NCI-H524 treated with DMSO at 0.1 percent for 48 hours (cell line): ENCODE results near the gene PDE3A.

Experiments used
- DNase-seq: peaks from one replicate; lab custom pipeline; 2025; lab: John Stamatoyannopoulos, UW

Gene PDE3A

DNA sequence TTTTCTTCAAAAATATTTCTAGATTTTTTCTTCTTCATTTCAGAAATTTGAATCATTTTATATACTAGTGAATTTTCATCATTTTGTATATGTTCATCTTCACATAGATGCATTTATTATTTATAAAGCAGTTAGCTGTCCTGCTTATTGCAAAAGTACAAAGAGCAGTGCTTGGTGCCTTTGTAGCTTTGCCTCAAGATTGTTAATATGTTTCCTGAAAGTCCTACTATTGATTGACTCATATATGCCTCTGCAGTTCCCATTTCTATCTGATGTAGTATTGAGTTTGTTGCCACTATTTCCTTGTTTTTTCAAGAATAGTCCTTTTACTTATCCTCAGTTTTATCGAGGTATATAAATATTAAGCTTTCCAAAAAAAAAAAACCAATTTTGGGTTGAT lies 89.7 kb downstream of the PDE3A start:
- no peak for DNase-seq

DNA sequence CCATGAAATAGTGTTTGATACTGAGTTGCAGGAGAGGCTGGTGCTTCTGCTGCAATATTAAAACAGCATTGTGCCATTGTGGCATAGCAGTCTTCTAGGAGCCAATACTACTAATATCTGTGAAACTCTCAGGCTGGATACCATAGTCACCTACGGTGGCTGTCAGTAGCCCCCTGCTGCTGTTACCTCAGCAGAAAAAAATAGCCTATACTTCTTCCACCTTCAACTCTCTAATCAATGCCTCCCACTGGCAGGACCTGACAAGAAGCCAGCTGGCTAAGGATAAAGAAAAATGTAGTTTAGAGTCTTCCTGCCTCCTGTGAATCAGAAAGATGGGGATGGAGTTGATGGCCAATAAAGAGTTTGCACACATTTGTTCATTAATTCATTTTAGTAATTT lies 91.6 kb downstream of the PDE3A start:
- DNase-seq: no peak

DNA sequence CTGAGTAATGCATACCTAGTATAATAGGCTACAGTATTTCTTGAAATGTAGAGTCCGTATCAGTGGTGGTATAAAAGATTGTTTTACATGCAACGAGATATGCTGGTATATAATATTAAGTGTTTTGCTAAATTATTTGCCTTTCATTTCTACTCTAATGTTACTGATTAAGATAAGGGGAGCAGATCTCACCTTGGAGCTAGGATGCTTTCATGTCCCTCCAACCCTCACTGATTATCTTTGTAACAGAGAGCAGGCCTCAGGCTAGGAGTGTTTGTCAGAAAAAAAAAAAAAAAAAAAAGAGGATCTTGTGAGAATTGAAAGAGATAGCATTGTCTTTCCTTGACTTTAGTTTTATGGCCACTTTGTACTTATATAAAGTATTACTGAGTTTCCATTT lies 92.6 kb downstream of the PDE3A start:
- DNase-seq: no peak

DNA sequence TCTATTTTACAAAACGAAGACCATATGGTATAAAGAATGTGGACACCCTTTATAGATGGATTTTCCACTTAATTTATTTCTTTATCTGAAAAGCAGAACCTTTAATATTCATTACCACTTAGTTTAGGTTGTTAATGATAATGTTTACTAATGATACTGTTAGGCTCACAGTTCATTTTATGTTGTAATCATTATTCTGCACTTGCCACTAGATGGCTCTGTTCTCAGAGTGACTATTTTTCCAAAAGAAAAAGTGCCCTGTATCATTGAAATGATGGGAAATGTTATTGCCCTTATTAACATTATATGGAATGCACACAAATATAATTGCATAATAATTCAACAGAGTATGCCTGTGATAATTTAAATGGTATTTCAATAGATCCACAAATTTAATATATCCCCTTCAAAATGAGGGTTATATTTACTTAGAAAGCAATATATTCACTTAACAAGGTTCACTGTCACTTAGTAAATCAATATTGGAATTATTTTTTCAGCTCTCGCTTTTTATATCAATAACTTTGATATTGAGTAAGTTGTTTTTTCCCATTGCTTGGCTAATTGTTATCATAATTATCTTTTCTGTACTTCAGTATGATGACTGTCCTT lies 95.7 kb downstream of the PDE3A start:
- no peak for DNase-seq

DNA sequence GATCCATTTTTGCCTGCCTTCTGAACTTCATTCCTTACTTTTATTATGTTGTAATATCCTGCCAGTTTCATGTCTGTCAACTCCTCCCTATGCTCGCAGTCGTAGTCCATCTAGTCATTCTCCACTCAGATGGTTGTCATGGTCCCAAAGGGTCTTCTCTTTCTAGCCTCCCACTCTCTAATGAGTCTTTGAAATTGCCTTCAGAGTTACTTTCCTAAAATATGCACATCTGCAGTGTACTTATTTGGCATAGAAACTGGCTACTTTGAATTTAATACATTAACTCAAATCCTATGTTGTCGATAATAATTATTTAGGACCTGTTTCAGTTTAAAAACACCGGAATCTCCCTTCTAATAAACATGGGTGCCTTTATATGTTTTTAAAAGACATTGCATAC lies 101.0 kb downstream of the PDE3A start:
- DNase-seq: no peak

DNA sequence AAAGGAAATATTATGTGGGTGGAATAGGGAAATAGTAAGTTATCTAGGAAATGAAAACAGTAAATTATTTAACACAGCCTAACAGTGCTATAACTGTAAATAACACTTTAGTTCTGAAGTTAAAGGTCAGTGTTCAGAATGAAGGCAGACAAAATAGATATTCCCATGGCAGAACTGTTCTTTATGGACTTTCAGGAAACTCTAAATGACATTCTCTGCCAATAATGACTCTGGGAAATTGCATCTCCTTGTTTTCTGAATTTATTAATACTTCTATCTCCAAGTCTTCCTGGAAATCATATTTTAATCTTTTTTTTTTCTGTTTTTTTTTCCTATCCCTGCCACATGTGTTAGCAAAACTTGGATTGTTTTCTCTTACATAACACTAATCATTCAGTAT lies 101.4 kb downstream of the PDE3A start:
- DNase-seq: no peak

DNA sequence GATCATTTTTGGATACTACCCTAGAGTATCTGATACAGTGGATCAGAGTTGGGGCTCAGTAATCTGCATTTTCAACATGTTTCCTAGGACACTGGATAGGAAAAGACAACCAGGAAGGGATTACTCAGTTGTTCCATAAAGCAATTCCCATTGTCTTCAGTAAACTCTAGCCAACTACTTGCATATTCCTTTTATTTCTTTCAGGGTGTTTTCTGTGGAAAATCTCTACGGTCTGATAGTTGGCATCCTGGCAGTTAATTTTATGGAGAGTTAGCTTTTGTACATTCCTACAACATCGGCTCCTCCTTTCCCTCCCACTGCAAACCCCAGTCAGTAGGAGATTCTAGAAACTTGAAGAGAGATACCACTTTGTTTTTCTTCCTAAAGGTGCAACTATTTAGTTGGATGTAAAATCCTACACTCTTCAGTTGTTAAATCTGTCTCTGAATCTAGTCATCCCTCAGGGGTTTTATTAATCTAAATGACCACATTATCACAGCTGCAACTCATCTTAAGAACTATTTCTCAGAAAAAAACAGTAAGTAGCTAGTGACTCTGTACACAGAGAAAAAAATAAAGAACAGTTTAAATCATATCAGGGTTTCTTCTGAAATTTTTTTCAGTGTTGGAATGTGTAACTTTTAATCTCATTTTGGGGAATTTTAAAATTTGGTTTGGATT lies 103.9 kb downstream of the PDE3A start:
- DNase-seq: no peak

DNA sequence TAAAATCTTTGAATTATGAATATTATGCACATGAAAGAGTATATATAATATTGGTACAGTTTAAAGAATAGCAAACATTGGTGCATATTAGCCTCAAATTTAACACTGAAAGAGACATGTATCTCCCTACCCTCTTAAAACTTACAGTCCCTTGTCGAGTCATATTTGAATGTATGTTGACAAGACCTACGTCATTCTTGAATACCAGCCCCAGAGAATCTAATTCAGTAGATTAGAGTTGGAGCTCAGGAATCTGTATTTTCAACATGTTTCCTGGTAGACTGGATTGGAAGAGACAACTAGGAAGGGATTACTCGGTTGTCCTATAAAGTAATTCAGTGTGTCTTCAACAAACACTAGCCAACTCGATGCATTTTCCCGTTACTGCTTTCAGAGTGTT lies 104.8 kb downstream of the PDE3A start:
- DNase-seq: no peak

DNA sequence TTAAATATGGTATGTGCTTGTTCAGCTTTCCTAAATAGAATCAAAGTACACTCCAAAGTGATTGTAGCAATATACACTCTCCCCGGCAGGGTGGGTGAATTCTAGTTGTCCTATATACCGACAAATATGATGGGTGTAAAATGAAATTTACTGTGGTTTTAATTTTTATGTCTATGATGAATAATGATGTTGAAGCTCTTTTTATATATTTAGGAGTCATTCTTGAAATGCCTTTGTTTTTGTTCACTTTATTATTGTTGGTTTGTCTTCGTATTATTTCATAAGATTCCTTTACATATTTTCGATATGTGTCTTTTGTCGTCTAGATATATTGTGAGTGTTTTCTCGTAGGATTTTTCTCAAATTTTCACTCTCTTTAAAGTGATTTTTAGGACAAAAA lies 105.7 kb downstream of the PDE3A start:
- DNase-seq: no peak

DNA sequence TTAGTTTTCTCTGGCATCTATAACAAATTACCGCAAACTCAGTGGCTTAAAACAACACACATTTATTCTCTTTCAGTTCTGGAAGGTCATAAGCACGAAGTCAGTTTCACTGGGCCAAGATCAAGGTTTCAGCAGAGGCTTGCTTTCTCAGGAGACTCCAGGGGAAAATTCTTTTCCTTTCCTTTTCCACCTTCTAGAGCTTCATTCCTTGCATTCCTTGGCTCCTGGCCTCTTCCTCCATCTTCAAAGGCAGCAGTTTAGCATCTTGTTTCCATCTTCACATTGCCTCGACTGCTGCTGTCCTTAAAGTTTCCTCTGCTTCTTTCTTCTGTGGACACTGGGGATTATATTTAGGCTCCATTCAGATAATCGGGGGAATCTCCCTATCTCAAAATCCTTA lies 106.1 kb downstream of the PDE3A start:
- no peak for DNase-seq

DNA sequence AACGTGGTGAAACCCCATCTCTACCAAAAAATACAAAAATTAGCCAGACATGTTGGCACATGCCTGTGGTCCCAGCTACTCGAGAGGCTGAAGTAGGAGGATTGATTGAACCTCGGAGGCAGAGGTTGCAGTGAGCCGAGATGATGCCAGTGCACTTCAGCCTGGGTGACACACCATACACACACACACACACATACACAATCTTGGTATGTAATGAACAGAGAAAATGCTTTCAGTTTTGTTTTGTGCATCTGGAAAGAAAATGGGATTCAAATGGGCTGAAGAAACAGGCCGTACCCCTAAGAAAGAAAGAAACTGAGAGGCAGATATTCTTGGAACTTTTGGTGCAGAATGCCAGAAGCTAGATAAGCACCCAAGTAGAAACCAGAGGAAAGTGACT lies 107.2 kb downstream of the PDE3A start:
- no peak for DNase-seq

DNA sequence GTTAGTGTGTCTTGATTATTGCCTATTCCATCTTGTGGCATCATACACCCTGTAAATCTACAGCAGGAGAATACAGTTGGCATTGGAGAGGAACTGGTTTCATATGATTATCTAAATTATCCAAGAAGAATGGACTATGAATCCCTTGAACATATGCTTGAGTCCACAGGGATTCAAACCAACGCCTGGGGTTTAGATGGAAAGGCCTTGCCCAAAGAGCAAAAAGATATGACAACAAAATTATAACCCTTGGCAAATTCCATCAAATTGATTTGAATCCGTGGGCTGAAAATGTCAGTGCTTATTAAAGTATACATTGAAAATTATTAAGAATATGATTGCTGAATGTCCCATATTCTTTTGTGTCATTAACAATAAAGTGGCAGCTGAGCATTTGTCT lies 108.2 kb downstream of the PDE3A start:
- DNase-seq: no peak

DNA sequence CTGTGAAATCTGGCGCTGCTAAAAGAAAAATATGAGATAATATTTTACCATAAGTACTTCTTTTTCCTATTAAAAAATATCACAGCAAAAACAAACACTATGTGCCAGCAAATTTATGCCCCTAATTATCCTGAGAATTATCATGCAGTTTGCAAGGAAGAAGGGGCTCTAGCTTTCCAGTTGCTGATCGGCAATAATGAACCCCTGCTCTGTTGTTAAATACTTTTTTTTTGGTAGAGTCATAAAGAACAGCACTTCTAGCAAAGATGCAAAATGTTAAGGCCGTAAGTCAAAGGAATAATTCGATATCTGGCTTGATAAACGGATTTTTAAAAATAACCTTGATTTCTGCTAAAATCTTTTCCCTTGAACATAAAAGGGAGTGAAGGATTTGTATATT lies 108.9 kb downstream of the PDE3A start:
- no peak for DNase-seq

DNA sequence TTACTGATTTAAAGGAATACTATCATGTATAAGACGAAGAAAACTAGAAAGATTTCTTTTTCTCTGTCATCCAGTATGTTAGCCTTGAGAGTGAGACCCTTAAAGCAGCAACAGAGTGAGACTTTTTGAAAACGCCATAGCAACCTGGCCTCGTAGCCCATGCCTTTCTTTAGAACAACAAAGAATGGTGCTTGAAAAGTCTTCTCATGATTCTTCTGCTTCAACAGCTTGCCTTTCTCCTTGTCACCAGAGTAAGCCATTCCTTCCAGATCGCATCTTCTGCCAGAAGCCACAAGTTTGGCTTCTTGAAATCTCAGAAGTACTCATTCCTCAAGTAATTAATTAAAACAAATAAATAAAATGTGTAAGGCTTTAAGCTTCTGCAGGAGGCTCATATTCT lies 109.3 kb downstream of the PDE3A start:
- DNase-seq: no peak

DNA sequence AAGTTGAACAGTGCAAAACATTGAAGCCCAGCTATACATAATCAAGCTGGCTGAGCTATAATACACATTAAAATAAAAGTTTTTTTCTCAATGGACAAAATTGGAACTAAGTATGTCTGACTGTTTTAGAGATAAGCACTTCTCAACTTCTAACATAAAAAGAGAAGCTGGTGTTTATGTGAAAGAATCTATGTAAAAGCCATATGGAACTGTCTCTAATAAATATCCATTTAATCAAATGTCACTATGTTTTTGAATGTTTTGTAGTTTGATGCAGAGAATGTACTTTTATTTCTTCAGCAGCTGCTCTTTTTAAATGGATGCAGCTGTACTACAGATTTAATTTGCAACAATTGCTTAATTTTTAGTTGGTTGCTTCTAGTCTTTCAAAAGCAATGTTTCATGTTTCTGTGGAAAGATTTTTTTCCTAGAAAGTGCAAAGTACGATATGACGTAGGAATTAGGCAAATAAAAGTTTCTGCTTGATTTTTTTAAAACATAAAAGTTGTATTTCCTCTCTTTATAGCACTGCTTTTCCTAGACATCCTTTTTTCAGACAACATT lies 114.2 kb downstream of the PDE3A start:
- DNase-seq: no peak

DNA sequence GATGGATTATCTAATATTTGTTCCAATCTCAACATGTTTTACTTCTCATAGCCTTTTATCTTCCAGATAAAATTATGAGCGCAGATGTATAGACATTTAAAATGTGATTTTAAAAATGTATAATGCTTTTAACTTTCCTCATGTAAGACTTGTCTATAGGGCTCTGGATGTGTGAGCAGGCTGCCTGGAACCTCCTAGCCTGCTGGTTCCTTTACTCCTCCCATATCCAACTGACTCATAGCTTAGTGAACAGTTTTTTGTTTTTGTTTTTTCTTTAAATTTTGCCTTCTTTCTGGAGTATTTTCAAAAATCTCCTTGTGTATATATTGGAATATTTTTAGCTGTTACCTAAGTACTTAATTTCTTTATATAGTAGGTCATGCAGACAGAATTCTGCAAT lies 115.4 kb downstream of the PDE3A start:
- DNase-seq: no peak

DNA sequence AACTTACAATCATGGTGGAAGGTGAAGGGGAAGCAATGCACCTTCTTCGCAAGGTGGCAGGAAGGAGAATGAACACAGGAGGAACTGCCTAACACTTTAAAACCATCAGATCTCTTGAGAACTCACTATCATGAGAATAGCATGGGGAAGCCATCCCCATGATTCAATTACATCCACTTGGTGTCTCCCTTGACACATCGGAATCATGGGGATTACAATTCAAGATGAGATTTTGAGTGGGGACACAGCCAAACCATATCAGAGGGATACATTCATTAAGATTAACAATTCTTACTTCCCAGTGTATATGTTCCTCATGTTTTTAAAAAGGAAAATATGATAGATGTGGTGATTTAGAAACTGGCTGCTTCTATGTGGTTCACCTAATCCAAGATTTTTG lies 117.9 kb downstream of the PDE3A start:
- DNase-seq: no peak

DNA sequence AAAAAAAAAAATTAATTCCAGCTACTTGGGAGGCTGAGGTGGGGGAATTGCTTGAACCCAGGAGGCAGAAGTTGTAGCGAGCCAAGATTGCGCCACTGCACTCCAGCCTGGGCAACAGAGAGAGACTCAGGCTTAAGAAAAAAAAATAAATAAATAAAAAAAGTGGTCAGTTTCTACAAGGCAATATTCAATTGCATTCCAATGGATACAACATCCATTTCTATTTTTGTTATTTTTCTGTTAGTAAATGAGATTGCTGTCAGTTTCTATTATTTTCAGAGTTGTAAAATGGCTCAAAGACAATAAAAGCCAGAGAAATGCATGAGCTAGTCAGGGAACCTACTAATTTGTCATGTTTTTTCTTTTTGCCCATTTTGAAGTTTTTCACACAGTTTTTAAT lies 119.2 kb downstream of the PDE3A start:
- DNase-seq: no peak

DNA sequence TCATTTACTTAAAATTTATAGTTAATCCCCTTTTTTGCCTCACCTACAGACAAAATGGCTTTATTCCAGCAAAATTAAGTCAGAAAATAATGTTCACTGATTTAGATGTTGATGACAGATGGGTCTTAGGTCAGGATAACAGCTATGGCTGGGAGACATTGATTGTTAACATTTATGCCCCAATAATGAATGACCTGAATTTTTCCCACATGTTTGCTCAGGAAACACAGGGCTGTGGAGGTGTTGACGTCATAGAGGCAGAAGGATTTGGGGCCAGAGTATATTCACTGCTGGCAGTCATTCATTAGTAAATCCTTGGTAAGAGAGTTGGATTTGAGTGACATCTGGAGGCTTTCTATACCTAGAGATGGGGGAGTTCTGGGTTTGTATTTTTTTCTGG lies 121.3 kb downstream of the PDE3A start:
- DNase-seq: no peak

DNA sequence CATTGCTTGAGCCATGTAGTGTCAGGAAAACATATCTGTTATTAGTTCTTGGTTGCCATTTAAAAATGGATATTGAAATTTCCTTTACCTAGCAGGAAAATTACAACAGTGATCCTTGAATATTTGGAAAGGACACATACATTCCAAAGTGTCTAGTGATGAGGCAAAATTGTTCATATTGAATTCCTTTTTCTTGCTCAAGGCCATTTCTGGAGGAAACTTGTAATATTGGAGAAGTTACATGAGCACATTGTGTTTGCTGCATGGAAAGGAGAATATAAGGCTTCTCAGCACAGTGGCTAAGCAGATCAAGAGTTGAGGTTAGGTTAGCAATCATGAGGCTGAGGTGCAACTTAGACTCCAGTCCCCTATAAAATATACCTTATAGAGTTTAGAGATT lies 121.9 kb downstream of the PDE3A start:
- no peak for DNase-seq

DNA sequence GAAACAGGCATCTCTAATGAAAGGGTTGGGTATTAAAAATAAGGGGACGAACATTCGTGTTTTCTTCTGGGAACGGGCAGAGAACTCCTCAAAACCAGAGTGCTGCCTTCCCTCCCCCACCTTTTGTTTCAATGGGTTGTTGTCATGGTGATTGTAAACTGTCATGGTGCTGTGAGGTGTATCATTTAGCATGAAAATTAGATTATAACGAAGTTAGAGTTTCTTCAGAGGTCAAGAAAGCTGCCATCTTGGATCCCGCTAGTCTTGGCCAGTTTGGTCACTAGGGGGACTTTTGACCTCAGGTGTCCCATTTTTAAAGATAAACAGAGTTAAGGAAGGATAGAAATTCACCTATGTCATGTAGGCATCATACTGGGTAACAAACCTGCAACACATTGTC lies 123.0 kb downstream of the PDE3A start:
- DNase-seq: no peak

DNA sequence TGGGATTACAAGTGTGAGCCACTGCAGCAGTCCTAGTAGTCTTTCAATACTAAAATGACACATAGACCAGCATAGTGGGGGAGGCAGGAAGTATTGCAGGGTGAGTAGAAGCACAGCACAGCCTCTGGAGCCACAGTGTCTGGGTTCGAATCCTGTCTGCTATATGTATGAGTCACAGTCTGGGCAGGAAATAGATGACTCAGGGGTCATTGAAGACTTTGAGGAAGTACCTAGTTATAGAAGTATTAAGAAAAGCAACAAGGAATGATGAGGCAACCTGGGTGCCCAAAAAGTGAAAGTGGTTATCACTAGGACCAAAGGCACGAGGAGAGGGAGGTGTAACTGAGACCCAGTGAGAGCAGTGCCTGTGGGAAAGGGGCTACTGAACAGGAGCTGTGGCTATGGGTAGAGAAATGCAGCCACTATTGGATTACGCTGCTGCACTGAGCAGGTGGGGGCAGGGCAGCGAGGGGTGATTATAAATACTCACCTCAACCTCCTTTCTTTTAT lies 124.0 kb downstream of the PDE3A start:
- DNase-seq: no peak

DNA sequence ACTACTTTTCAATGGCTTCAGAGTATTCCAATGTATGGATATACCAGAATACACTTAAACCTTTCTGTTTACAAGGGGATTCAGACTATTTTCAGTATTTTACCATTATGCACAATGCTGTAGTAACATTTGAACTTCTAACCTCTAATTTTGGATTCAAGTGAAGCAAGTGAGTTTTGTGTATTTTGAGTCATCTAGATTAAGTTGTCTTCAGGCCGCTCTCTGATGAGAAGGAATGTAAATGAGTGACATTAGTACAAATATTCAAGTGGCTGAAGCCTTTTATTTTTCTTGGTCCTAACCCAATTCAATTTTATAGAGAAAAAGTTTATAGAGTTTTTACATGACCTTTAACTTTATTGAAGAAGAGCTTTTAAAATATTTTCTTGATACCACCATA lies 125.6 kb downstream of the PDE3A start:
- DNase-seq: no peak

DNA sequence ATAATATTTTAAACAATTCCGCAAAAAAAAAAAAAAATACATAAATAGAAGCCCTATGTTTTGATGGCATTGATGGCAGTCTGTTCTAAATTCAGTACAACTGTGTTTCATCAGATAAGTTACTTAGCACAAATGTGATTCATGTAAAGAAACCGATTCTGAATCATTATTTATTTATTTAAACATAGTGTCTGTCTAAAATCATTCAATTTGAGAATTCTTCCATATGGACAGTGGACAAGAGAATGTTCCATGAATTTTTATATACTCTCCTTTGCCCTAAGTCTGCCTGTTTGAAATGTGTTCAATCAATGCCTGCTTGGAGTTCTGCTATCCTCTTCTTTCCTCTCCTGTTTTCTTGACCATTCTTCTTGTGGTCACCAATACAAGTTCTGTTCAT lies 126.5 kb downstream of the PDE3A start:
- DNase-seq: no peak
